GM18508 (cell line): Measurements from ENCODE around the gene MRPS10.
"Not testable (repeated sequence)": the region's sequence is repeated elsewhere in the genome, so short reads cannot be mapped to it uniquely, and the experiment has no call there.

ENCODE experiments used
- ATAC-seq: cut with Tn5 transposase; IDR thresholded peaks from one replicate; pipeline ENCODE4 v1.9.1; 2021; ENCODE audit warnings: moderate number of reproducible peaks; ENCODE audit not compliant: insufficient read depth, unreplicated experiment

The MRPS10 gene

DNA sequence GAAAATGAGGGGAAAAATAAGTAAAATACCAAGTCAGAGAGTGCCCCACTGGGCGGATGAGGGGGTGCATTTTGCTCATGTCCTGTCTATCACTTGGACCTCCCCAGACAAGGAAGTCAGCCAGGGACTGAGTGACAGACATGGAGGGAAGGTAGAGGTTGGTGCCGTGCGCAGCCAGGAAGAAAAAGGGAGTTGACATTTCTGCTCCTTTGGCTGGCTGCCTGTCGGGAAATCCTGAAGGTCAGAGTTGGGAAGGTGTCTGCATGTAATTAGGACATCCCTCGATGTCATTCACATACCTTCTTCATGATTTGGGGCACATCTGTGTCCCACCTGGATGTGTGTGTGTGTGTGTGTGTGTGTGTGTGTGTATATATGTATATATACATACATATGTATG is 35.6 kb downstream of the MRPS10 start:
- no peak for ATAC-seq

DNA sequence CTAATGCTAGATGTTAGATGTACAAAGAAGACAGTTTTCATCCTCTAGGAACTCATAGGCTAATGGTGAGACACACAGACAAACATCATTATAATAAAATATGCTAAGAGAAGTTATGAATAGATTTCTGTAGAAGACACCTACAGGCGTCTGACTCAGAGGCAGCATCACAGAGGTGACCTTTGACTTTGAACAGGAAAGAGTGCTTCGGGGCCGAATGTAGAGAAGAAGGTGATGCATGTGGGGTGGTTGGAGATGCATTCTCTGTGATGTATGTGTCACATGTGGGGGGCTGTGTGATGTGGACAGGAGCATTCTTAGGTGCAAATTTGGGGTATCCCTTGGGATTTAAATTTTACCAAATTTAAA is 37.7 kb downstream of the MRPS10 start:
- ATAC-seq, result no peak

DNA sequence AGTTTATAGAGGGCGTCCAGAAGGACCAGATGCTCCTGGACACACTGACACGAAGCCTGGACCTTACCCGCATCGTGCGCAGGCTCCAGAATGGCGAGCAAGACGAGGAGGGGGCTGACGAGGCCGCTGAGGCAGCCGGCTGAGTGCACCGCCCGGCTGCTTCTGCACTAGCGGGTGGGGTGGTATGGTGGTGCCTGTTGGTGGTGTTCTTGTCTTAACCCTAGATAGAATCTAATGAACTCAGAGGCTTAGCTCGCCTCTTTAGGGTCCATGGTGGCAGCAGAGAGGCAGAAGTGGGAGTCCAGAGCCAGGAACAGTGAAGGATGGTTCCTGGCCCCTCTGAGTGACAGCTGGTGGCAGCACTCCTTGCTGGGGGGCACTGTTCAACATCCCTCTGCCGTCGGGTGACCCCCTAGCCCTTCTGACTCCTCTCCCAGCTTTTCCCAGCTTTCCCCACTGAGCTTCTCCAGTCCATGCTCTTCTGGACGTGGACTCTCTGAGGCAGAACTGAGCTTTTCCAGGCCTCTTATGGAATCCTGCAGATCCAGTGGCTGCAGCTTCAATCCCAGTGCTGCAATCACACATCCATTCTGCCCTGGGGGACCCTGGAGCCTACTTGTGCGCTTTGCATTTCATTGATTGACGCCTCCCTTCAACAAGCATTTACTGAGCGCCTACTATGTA is 38.3 kb downstream of the MRPS10 start:
- ATAC-seq, result no peak

DNA sequence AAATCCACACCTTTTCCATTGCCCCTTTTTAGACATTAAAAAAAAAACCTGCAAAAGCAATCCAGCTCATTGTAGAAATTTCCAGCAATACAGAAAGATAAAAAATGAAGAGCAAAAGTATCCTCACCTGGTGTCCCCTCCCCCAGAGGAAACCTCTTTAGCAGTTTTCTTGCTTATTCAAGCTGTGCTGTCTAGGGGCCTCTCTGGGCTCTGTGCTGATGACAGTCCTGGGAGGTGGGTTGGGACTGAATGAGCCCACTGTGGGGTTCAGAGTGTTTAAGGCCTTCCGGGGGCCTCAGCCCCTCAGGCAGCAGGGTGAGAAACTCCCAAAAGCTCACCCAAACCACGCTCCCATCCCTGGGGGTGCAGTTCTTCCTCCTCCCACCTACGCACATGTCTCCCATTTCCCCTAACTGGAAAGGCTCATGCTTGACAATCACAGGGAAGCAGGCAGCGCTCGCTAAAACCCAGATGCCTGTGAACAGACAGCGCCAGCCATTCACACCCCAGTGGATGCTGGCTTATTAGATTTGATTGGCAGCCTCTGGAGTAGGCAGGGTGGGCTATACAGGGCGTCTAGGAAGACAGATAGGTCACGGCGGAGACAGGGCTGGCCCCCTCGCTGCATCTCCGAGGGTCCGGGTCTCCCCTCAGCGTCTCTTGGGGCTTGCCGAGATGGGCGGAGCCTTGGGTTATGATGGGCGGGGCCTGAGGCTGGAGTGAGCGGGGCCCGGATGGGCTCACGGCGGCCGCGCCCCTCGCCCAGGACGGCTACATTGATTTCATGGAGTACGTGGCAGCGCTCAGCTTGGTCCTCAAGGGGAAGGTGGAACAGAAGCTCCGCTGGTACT is 39.9 kb downstream of the MRPS10 start:
- ATAC-seq, result no peak

DNA sequence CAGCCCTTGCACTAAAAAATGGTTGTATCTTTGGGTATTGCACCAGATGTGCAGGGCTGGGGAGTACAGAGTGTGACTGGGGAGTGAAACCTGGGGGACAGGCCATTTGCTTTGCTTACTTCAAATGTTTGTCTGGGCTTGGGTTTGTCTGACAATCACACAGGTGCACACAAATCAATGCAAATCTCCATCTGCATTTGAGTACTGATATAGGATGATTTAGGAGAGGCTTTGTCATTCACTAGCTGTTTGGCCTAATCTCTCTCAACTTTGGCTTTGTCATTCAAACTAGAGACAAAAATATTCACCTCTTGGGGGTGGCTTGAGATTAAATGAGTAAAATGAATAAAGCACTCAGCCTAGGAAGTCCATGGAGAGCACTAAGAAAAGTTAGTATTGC is 40.7 kb downstream of the MRPS10 start:
- ATAC-seq, result no peak

DNA sequence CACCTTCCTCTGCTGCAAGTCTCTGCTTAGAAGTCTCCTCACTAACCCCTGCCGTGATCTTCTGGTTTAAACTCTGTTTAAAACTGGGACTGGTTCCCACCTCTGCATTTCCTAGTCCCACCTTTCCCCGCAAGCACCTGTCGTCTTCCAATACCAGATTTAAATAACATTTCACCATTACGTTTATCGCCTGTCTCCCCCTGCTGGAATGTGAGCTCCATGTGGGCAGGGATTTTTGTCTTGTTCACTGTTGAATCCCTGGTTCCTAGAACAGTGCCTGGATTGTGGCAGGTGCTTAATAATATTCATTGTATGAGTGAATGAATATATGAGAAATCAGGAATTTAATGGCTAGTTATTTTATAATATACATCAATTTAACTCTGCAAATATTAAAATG is 41.8 kb downstream of the MRPS10 start:
- no peak for ATAC-seq

DNA sequence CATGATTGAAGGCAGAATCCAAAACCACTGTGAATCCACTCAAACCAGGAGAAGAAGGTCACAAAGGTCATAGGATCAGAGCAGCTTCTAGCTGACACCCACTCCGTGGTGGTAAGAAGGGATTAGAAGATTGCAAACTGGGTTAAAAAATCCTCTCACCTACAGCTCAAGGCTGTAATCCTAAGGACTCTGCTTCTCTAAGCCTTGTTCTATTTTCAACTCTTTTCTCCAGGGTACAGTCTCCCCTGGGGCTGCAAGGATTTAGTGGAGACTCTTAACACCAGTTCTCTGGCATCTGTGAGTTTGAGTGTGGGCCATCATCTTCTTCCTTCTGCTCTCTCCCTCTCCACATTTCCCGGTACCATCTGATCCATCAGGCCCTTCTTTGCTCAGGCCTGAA is 44.6 kb downstream of the MRPS10 start, which contains the start of gene GUCA1A:
TSS of gene GUCA1A (plus strand) at position 264 of the 400 bp plus-strand sequence. CDS start 250 bp downstream, outside the sequence.
- ATAC-seq, result no peak

DNA sequence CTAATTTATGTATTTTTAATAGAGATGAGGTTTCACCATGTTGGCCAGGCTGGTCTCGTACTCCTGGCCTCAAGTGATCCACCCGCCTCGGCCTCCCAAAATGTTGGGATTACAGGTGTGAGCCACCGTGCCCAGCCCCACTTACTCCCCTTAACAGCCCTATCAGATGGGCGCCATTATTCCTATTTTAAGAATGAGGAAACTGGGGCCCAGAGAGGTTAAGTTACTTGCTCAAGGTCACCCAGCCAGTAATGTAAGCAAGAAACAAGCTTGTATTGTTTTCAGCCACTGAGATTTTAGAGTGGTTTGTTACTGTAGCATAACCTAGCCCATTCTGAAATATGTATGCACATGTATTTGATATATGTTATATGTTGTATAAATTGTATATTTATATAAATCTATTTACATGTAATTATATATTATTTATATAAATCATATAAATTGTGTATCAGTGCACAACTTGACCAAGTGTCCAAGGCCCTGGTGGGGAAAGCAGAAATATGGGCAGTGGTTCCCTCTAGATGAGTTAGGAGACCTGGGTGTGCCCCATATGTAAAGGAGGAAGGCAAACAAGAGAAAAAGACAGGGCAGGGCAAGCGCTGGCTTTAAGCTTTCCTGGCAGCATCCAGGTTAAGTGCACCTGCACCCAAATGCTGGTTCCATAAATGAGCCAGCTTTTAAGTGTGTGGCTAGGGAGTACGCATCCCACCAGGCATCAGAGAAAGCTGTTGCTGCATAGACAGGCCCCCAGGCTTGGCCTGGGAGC is 45.7 kb downstream of the MRPS10 start:
- no peak for ATAC-seq

DNA sequence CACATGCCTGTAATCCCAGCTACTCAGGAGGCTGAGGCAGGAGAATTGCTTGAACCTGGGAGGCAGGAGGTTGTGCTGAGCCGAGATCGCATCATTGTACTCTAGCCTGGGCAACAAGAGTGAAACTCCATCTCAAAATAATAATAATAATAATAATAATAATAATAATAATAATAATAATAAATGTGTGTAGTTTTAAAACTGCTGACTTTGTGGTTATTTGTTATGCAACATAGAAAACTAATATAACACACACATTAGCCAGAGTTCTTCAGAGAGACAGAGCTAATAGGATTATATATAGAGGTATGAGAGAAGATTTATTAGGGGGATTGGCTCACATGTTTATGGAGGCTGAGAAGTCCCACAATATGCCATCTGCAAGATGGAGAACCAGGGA is 47.9 kb downstream of the MRPS10 start:
- ATAC-seq, result not testable (repeated sequence)

DNA sequence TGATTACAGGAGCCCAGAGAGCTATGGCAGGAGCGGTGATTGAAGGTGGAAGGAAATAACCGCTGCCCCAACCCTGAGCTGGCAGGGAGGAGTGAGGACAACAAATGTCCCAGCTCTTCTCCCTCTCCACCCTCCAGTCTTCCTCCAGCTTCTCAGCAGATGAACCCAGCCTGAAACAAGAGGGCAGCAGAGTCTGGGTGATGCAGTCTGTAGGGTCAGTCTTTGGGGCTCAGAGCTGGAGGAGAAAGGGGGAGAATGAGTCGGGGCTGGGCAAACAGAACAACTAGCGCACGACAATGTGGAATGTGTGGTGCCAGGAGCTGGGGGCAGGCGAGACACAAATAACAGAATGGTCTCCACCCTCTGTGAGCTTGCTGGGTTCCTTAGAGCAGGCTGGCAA is 49.0 kb downstream of the MRPS10 start:
- ATAC-seq, result no peak

DNA sequence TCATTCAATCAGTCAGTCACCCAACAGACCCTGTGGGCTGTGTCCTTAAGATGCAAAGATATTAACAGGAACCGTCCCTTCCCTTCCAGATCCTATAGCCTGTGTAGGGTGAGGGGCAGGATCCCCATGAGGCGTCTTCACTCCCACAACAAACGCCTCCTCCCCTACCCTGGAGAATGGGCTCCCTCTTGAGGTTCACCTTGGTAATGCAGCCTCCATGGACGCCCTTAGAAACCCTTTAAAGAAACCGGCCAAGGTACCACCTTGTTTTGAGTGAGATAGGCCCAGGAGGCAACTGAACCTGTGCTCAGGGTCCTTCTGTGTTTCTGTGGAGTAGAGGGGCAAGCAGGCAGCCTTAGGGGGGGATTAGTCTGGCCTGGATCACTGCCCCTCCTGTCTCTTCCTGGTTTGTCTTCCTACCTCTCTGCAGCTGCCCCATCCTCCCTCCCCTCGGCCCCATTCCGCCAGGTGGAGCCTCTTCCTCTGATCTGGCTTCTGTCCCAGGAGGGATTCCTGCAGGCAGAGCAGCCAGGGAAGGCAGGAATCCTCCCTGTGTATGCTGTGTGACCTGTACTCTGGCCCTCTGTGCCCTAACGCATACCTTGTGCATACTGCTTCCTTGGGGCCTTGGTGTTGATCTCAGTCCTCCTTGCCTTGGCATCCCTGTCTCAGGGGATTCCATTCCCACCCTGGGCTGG is 51.1 kb downstream of the MRPS10 start:
- ATAC-seq, result no peak

DNA sequence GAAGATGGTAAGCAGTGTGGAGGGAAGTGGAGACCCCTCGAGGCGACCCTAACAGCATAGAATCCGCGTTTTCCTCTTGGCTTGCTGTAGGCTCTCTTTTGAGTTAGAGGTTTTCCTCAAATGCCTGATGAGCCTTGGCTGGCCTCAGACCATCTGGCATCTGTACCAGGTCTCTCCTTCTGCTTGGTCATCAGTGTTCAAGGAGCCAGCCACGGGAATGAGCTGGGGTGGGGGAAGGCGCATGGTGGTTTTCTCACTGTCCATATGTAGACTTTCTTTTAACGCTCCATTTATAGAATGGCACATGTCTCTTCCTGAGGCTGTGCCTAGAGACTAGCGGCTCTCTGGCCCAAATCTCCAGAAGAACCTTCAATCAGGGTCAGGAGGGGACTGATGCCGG is 52.6 kb downstream of the MRPS10 start:
- ATAC-seq, result no peak

DNA sequence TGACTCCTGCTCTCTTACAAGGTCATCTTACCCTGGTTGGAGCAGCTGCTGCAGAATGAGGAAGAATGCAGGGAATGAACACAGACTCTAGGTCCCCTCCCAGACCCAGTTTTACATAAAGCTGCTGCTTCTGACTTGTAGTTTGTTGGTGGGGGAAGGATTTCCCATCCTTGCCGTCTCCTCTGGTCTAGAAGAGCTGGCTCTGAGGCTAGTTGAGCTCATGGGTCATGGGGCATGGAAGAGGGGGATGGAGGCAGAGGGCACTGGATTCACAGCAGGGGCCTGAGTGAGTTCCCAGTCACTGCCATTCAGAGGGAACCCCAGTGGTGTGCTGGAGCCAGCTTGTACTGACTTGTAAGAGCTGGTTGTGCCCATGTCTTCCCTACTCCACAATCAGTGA is 53.7 kb downstream of the MRPS10 start:
- no peak for ATAC-seq

DNA sequence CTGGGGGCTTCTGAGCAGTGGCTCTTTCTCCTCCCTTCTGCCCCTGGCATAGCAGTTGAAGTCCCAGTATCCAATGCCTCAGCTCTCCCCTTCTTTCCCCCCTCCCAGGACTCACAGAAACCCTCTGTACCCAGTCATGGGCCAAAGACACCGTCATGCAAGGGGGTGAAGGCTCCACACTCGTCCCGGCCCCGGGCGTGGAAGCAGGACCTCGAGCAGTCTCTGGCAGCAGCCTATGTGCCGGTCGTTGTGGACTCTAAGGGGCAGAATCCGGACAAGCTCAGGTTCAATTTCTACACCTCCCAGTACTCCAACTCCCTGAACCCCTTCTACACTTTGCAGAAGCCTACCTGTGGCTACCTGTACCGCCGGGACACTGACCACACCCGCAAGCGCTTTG is 54.8 kb downstream of the MRPS10 start:
- no peak for ATAC-seq

DNA sequence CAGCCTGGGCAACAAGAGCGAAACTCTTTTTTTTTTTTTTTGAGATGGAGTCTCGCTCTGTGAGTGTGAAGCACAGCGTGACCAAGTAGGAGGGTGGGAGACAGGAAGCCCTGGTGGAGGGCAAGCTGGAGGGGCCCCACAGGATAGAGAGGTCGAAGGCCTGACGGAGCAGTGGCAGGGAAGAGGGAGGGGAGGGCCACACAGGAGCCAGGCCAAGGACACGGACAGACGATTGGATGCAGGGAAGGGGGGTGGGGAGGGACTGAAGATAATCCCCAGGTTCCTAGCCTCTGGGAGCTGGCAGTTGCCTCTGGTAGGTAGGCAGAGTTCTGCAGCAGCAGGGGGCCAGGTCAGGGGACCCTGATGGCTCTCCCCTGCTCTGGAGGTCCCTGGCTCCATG is 55.3 kb downstream of the MRPS10 start:
- no peak for ATAC-seq

DNA sequence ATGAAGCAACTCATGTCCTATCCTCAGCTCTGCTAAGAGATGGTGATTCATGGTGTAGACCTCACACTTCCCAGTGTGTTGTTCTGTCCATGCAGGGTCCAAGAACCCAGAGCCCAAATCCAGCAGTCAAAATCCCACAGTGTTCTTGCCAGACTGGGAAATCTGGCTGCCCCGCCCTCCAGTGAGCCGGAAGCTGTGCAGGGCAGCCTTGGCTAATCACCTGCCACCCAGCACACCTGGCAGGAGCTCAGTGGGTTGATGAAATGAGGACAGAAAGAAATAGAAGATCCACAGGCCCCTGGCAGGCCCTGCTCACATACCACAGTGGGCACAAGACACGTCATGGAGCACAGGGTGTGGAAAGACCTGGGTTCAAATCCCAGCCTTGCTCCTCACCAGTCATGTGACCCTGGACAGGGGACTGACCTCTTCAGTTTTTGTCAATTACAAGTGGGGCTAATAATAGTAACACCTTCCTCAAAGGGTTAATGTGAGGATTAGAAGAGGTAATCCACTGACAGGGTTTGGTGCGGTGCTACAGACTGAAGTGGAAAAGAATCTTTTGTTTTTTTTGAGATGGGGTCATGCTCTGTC is 58.1 kb downstream of the MRPS10 start:
- ATAC-seq, result no peak

DNA sequence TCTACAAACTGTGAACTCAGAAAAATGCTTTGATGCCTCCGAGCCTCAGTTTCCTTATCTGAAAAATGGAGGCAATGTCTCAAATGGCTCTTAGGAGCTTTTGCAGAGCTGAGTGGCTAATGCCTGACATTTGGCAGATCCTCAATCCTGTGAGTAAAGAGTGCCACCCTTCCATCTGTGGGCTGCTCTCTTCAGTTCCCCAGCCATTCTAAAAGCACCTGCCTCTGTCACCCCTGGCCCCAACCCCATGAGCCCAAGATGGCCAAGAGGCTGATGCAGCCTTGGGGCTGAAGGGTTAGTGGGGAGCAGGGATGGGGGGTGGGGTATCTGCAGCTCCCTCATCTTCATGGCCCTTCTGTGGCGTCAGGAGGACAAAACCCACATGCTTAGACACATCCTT is 59.0 kb downstream of the MRPS10 start:
- ATAC-seq, result no peak

DNA sequence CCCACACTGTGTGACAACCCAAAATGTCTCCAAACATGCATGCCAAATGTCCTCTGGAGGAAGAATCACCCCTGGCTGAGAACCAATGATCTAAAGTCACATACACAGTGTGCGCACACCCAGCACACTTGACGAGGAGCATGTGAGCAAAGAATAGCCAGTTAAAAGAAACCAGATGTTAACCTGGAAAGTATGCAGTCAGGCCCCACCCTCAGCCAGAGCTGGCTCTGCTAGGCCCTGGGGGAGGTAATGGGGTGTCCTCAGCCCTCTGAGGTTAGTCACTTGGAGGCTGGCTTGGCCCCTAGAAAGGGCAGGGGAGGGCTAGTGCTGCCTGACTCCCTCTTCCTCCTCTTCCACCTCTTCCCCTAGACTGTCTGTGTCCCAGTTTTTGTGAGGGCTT is 59.6 kb downstream of the MRPS10 start:
- ATAC-seq, result no peak
